ENCODE data around the gene PIGL. TPM values are rescaled to one million over a fixed set of nuclear protein-coding genes. Genes with fewer than 3 reads are reported as not detected.

Gene PIGL
- total RNA-seq, 4 donors from 2014 or later = 42.4 to 87.6 (median 66.1) TPM

- H3K4me1 ChIP-seq = no peaks in the 10 kb centered on the region
- H3K27me3 ChIP-seq = no peaks in the 10 kb centered on the region
- H3K9me3 ChIP-seq = no peaks in the 10 kb centered on the region
- no peak overlapping the region for H3K27ac ChIP-seq
- no peak for TF ChIP-seq EP300 (IDR thresholded peaks at IDR 0.05)
- no peak for TF ChIP-seq POLR2A (IDR thresholded peaks at IDR 0.05)
- TF ChIP-seq CTCF (IDR thresholded peaks at IDR 0.05) = no peak
- WGBS, 2 donors = 52 to 55% methylated on average over 11 of the region's 11 CpGs
- H3K36me3 ChIP-seq = peaks cover 0 to 35% (median 4%) of the 10 kb centered on the region in 3 donors
- peak overlapping the region in 1 of 4 donors; percentile 12 for H3K4me3 ChIP-seq
- peak in 1 of 2 donors; percentile 12 for DNase-seq (ENCODE audit: low spot score in 2 of 2)
These were observed 112.7 kb downstream of the PIGL start for GRCh38 chr17:16329519-16330271.

GRCh38 chr17:16338391-16338790 lies 121.4 kb downstream of the PIGL start:
- Histone ChIP-seq H3K27me3 (no peaks in the 10 kb centered on the region), H3K4me1 (no peaks in the 10 kb centered on the region), H3K36me3 (peaks cover 0 to 24% (median under 1%) of the 10 kb centered on the region in 3 donors), H3K4me3 (no peak overlapping the region), H3K27ac (no peak overlapping the region), H3K9me3 (no peaks in the 10 kb centered on the region)
- TF ChIP-seq CTCF (IDR thresholded peaks at IDR 0.05) = no peak
- no peak for TF ChIP-seq EP300 (IDR thresholded peaks at IDR 0.05)
- no peak for TF ChIP-seq POLR2A (IDR thresholded peaks at IDR 0.05)
- WGBS, 2 donors = 91 to 92% methylated on average over 3 of the region's 3 CpGs
- no peak for DNase-seq (ENCODE audit: low spot score in 2 of 2)

DNA sequence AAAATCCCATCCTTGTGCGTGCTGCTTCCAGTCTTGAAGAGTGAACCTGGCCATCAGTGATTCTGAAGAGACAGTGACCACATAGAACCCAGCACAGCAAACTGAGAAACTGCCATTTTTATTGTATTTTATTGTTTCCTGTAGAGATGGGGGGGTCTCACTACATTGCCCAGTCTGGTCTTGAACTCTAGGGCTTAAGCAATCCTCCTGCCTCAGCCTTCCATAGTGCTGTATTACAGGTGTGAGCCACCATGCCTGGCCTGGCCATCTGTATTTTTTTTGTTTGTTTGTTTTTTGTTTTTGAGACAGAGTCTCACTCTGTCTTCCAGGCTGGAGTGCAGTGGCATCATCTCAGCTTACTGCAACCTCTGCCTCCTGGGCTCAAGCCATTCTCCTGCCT lies 122.4 kb downstream of the PIGL start:
- no peak for TF ChIP-seq CTCF (IDR thresholded peaks at IDR 0.05)
- no peak for TF ChIP-seq EP300 (IDR thresholded peaks at IDR 0.05)
- no peak for TF ChIP-seq POLR2A (IDR thresholded peaks at IDR 0.05)
- H3K4me1 ChIP-seq = no peaks in the 10 kb centered on the region
- H3K9me3 ChIP-seq = no peaks in the 10 kb centered on the region
- H3K27ac ChIP-seq = no peak overlapping the region
- peaks cover 0 to 34% (median 3%) of the 10 kb centered on the region in 3 donors for H3K36me3 ChIP-seq
- no peaks in the 10 kb centered on the region for H3K27me3 ChIP-seq
- no peak overlapping the region for H3K4me3 ChIP-seq
- no peak for DNase-seq (ENCODE audit: low spot score in 2 of 2)
- 97 to 100% methylated on average over 1 of the region's 1 CpG for WGBS, 2 donors

DNA sequence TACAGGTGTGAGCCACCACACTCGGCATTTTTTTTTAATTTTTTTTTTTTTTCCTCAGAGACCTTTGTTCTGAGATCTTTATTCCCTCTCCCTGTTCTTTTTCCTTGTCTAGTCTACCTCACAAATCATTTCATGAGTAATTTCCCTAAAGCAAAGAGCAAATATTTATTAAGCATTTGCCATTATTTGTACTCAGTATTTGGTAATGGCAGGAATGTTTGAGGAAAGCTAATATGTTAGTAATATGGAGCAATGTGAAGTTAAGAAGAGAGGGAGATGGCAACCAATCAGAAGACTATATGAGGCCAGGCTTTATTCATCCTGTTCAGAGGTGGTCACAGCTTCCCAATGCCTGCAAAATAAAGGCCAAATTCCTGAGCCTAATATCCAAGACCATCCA lies 122.9 kb downstream of the PIGL start:
- TF ChIP-seq EP300 (IDR thresholded peaks at IDR 0.05) (no peak), CTCF (IDR thresholded peaks at IDR 0.05) (no peak), POLR2A (IDR thresholded peaks at IDR 0.05) (no peak)
- Histone ChIP-seq H3K36me3 (peaks cover 0 to 37% (median 3%) of the 10 kb centered on the region in 3 donors), H3K27me3 (no peaks in the 10 kb centered on the region), H3K9me3 (no peaks in the 10 kb centered on the region), H3K27ac (no peak overlapping the region), H3K4me1 (no peaks in the 10 kb centered on the region), H3K4me3 (no peak overlapping the region)
- 93 to 100% methylated on average over 1 of the region's 1 CpG for WGBS, 2 donors
- no peak for DNase-seq (ENCODE audit: low spot score in 2 of 2)

DNA sequence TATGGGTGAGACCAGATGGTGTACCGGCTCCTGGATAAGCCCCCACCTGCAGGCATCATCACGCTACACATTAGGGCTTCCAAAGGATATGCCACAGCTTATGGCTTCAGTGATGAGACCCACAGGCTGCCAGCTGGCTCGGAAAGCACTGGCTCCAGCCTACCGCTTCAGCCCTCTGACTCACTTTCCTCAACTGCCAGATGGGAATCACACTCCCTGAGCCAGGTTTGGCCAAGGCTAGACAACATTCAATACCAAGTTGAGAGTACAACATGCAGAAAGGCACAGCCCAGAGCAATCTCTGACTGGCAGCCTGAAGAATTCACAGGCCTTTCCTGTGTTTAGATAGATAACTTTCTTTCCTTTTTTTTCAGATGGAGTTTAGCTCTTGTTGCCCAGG lies 126.0 kb downstream of the PIGL start:
- no peaks in the 10 kb centered on the region for H3K9me3 ChIP-seq
- WGBS, 2 donors = 98% methylated on average over 4 of the region's 4 CpGs
- H3K4me1 ChIP-seq = no peaks in the 10 kb centered on the region
- H3K4me3 ChIP-seq = no peak overlapping the region
- no peak overlapping the region for H3K27ac ChIP-seq
- no peak for DNase-seq (ENCODE audit: low spot score in 2 of 2)
- H3K27me3 ChIP-seq = no peaks in the 10 kb centered on the region
- TF ChIP-seq CTCF (IDR thresholded peaks at IDR 0.05) (no peak), EP300 (IDR thresholded peaks at IDR 0.05) (no peak), POLR2A (IDR thresholded peaks at IDR 0.05) (no peak)
- peaks cover 0 to 37% (median 3%) of the 10 kb centered on the region in 3 donors for H3K36me3 ChIP-seq

Data from tibial nerve (tissue), 4 donors.